Measurements from ENCODE around the gene SEC61B. TPM values are rescaled to one million over a fixed set of nuclear protein-coding genes. Genes with fewer than 3 reads are reported as not detected.

SEC61B gene
- total and polyA plus RNA-seq, 10 of the 15 experiments (the other 5 are each of a cell fraction or from before 2014, with no cell fraction given) = 108 to 747 (median 301) TPM

- CTCF ChIA-PET = interaction anchor here (0.6 to 2.3 kb wide), 4 partner anchors 10 to 941 kb away, joined by 3 to 9 read pairs (median 3); no protein-coding TSS in a partner anchor
- 50% methylated on average over 2 of the region's 2 CpGs for WGBS (ENCODE audit: insufficient coverage, insufficient replicate concordance, low lambda C conversion rate, missing lambda C conversion rate)
- Histone ChIP-seq H4K20me1 (ENCODE audit: control insufficient read depth, insufficient read depth) (no peaks in the 10 kb centered on the region), H3K4me3 (no peak overlapping the region), H3K4me2 (ENCODE audit: control insufficient read depth, insufficient read depth) (peak overlapping the region; percentile 30; the same call in 1 of the 2 replicates), H2AFZ (ENCODE audit: control insufficient read depth, low read depth, low read length) (peak overlapping the region; percentile 53), H3K79me2 (ENCODE audit: control insufficient read depth, insufficient read depth, low read length) (no peaks in the 10 kb centered on the region), H3K27me3 (replicated peaks in 1 of 2; ENCODE audit: control insufficient read depth in 2 of 2, insufficient read depth in 2 of 2, low read length in 1 of 2) (no peaks in the 10 kb centered on the region), H3K4me1 (ENCODE audit: control insufficient read depth, insufficient read depth, low read length) (peaks cover 14% of the 10 kb centered on the region), H3K27ac (ENCODE audit: control insufficient read depth, insufficient read depth) (no peak overlapping the region; the same call in 1 of the 2 replicates), H3K36me3 (ENCODE audit: control insufficient read depth in 2 of 2, insufficient read depth in 2 of 2, low read length in 1 of 2) (no peaks in the 10 kb centered on the region), H3K9me3 (replicated peaks; ENCODE audit: control insufficient read depth, insufficient read depth, low read length) (no peaks in the 10 kb centered on the region), H3K9ac (ENCODE audit: control insufficient read depth, insufficient read depth, low read length) (no peak overlapping the region)
- no peak for DNase-seq (ENCODE audit: low read depth, low spot score)
- RAD21 ChIA-PET (ENCODE audit: unreplicated experiment) = interaction anchor here (1.0 to 2.3 kb wide), 3 partner anchors 28 to 92 kb away, joined by 3 to 10 read pairs (median 6); no protein-coding TSS in a partner anchor
- intact Hi-C loops (cut with micrococcal nuclease; ENCODE audit: unreplicated experiment) (no loop called here), in situ Hi-C loops (cut with MboI) (no loop called here)
- POLR2A ChIA-PET = interaction anchor here (0.6 to 1.5 kb wide), 4 partner anchors 15 to 548 kb away, joined by 3 to 4 read pairs (median 4); no protein-coding TSS in a partner anchor
- peak; percentile 18 for FAIRE-seq
- no TSS peak for BruUV-seq (replicated peaks)
- SMC1A ChIA-PET (ENCODE audit: uncharacterized antibody, unreplicated experiment) = interaction anchor here (0.6 to 3.8 kb wide), 12 partner anchors 9 to 359 kb away, joined by 3 to 34 read pairs (median 5); no protein-coding TSS in a partner anchor
- peak; percentile 74 for ATAC-seq
- TF ChIP-seq NKRF (conservative IDR thresholded peaks at IDR 0.05) (no peak), TCF7 (IDR thresholded peaks at IDR 0.05; ENCODE audit: borderline replicate concordance) (no peak), BHLHE40 (IDR thresholded peaks at IDR 0.05; ENCODE audit: borderline replicate concordance in 1 of 2, low read depth in 2 of 2, low read length in 1 of 2) (0 out of 4 replicates have a peak, but pooled peaks of 1 of the 2 experiments have one; percentile 2), IKZF2 (IDR thresholded peaks at IDR 0.05) (0 out of 4 replicates have a peak, but pooled peaks have one; percentile 45 to 46), BCL11A (IDR thresholded peaks at IDR 0.05; ENCODE audit: low read depth, low read length) (peak; percentile 67; the same call in 1 of the 2 replicates), DPF2 (IDR thresholded peaks at IDR 0.05) (0 out of 2 replicates have a peak, but pooled peaks have one; percentile 20), NR2C2 (IDR thresholded peaks at IDR 0.05; ENCODE audit: borderline replicate concordance, control insufficient read depth, insufficient read length, low read depth) (no peak), MXI1 (IDR thresholded peaks at IDR 0.05; ENCODE audit: low read depth, low read length) (no peak), POU2F2 (IDR thresholded peaks at IDR 0.05; ENCODE audit: borderline replicate concordance, low read depth, low read length) (no peak), ATF2 (IDR thresholded peaks at IDR 0.05; ENCODE audit: low read length) (no peak), NFXL1 (IDR thresholded peaks at IDR 0.05; ENCODE audit: borderline replicate concordance) (no peak), MTA2 (IDR thresholded peaks at IDR 0.05; ENCODE audit: low read depth) (peak; percentile 52; the same call in 1 of the 2 replicates), RBBP5 (conservative IDR thresholded peaks at IDR 0.05) (no peak), IKZF1 (conservative IDR thresholded peaks at IDR 0.05) (peak; percentile 45; the same call in 1 of the 2 replicates)
- TF ChIP-seq, protein P1, sequence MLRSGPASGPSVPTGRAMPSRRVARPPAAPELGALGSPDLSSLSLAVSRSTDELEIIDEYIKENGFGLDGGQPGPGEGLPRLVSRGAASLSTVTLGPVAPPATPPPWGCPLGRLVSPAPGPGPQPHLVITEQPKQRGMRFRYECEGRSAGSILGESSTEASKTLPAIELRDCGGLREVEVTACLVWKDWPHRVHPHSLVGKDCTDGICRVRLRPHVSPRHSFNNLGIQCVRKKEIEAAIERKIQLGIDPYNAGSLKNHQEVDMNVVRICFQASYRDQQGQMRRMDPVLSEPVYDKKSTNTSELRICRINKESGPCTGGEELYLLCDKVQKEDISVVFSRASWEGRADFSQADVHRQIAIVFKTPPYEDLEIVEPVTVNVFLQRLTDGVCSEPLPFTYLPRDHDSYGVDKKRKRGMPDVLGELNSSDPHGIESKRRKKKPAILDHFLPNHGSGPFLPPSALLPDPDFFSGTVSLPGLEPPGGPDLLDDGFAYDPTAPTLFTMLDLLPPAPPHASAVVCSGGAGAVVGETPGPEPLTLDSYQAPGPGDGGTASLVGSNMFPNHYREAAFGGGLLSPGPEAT (IDR thresholded peaks at IDR 0.05; ENCODE audit: low read depth) = peak; percentile 18; the same call in 1 of the 2 replicates
- TF ChIP-seq, protein P2, sequence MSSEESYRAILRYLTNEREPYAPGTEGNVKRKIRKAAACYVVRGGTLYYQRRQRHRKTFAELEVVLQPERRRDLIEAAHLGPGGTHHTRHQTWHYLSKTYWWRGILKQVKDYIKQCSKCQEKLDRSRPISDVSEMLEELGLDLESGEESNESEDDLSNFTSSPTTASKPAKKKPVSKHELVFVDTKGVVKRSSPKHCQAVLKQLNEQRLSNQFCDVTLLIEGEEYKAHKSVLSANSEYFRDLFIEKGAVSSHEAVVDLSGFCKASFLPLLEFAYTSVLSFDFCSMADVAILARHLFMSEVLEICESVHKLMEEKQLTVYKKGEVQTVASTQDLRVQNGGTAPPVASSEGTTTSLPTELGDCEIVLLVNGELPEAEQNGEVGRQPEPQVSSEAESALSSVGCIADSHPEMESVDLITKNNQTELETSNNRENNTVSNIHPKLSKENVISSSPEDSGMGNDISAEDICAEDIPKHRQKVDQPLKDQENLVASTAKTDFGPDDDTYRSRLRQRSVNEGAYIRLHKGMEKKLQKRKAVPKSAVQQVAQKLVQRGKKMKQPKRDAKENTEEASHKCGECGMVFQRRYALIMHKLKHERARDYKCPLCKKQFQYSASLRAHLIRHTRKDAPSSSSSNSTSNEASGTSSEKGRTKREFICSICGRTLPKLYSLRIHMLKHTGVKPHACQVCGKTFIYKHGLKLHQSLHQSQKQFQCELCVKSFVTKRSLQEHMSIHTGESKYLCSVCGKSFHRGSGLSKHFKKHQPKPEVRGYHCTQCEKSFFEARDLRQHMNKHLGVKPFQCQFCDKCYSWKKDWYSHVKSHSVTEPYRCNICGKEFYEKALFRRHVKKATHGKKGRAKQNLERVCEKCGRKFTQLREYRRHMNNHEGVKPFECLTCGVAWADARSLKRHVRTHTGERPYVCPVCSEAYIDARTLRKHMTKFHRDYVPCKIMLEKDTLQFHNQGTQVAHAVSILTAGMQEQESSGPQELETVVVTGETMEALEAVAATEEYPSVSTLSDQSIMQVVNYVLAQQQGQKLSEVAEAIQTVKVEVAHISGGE (CRISPR knock-in tag; IDR thresholded peaks at IDR 0.05) = no peak
These were observed 52.4 kb downstream of the SEC61B start for GRCh38 chr9:99274495-99274894.

All from GM12878 (cell line).